K562 (cell line): ENCODE measurements around the gene PGGHG. TPM values are rescaled to one million over a fixed set of nuclear protein-coding genes. Genes with fewer than 3 reads are reported as not detected.
"Not testable (repeated sequence)": the region's sequence is repeated elsewhere in the genome, so short reads cannot be mapped to it uniquely, and the experiment has no call there.

Experiments used
- CEBPB ChIP-seq: fragments of 450-650 bp; IDR thresholded peaks from 2 replicates; pipeline ENCODE4 v1.6.1; 2016; ENCODE audit warnings: missing genetic modification characterization, missing compliant biosample characterization
- CEBPG ChIP-seq, 3 experiments: fragments of 200-800 bp in 1 of 3; sonication (Bioruptor generic) in 1 of 3; sonication (generic) in 1 of 3; formaldehyde crosslinking in 1 of 3; IDR thresholded peaks in 2 of 3; conservative IDR thresholded peaks in 1 of 3; 2 replicates each; pipeline versions ENCODE4 v1.6.1 to v1.8.0; 2016 to 2022; ENCODE audit warnings: missing compliant biosample characterization in 2 of 3, missing genetic modification characterization in 2 of 3, mild to moderate bottlenecking in 1 of 3, missing genetic modification reagents in 1 of 3
- CTCFL ChIP-seq: IDR thresholded peaks from 2 replicates; pipeline ENCODE4 v1.6.1; 2011; ENCODE audit warnings: borderline replicate concordance, low read depth, mild to moderate bottlenecking, moderate library complexity, low read length; ENCODE audit not compliant: insufficient read depth, poor library complexity, severe bottlenecking
- HMBOX1 ChIP-seq: sonication (generic); IDR thresholded peaks from 2 replicates; pipeline ENCODE4 v1.6.1; 2016
- MNT ChIP-seq, 2 experiments: fragments of 450-650 bp; conservative IDR thresholded peaks; 2 replicates each; pipeline ENCODE4 v1.6.1; 2017; ENCODE audit warnings: mild to moderate bottlenecking in 2 of 2, moderate library complexity in 2 of 2
- MYC ChIP-seq, 2 experiments: fragments of 250-450 bp in 1 of 2; sonication (Bioruptor Pico) in 1 of 2; IDR thresholded peaks; 2 replicates each; pipeline versions ENCODE4 v1.5.1 to v1.6.1; 2012 to 2021; ENCODE audit warnings: low read depth in 2 of 2, borderline replicate concordance in 1 of 2, improper control_type of control experiment in 1 of 2, low read length in 1 of 2, mild to moderate bottlenecking in 1 of 2, moderate library complexity in 1 of 2
- POLR2G ChIP-seq: fragments of 200-400 bp; formaldehyde crosslinking; IDR thresholded peaks from 2 replicates; pipeline ENCODE4 v1.6.1; 2017; ENCODE audit warnings: low read depth, mild to moderate bottlenecking, antibody characterized with exemption, low read length, moderate library complexity
- RBBP5 ChIP-seq: fragments of 200-600 bp; sonication (generic); IDR thresholded peaks from 2 replicates; pipeline ENCODE4 v1.6.1; 2012; ENCODE audit warnings: borderline replicate concordance, mild to moderate bottlenecking, low read length, control low read depth, inconsistent platforms; ENCODE audit not compliant: insufficient read depth, poor library complexity, severe bottlenecking
- SPI1 ChIP-seq: IDR thresholded peaks from 2 replicates; pipeline ENCODE4 v1.6.1; 2011; ENCODE audit warnings: low read depth, low read length, control low read depth, borderline replicate concordance
- SUPT5H ChIP-seq: fragments of 450-650 bp; IDR thresholded peaks from 2 replicates; pipeline ENCODE4 v1.6.1; 2016
- ZNF592 ChIP-seq: fragments of 450-650 bp; IDR thresholded peaks from 2 replicates; pipeline ENCODE4 v1.6.1; 2017; ENCODE audit warnings: antibody characterized with exemption, mild to moderate bottlenecking
- polyA plus RNA-seq, 8 experiments: library from polyadenylated mRNA; depleted of rRNA in 4 of 8; stranded (reverse) in 5 of 8; unstranded in 3 of 8; fragments of >200 nt; fragmentation: Nextera tagmentation in 2 of 8; fragmentation: Illumina TruSeq in 1 of 8; extraction: Ambion mirVana in 2 of 8; extraction: Trizol in 1 of 8; gene quantifications; 2 replicates each; pipeline versions ENCODE4 v1.2.1 to v1.2.3, GENCODE V29; 2011 to 2014; ENCODE audit warnings: inconsistent platforms in 1 of 8, missing spikeins in 1 of 8
- total RNA-seq, 7 experiments: library from RNA; depleted of rRNA in 6 of 7; stranded (reverse); fragments of >200 nt in 6 of 7; fragmentation: Illumina TruSeq in 2 of 7; extraction: Trizol in 2 of 7; gene quantifications; 2 replicates each; pipeline versions ENCODE4 v1.2.1 to v1.2.3, GENCODE V29; 2011 to 2021; ENCODE audit warnings: low replicate concordance in 1 of 7

The PGGHG gene
- total and polyA plus RNA-seq, 9 of the 15 experiments (the other 6 are each of a cell fraction or from before 2014, with no cell fraction given), result 0.38 to 85.1 (median 18.1) TPM

- TF ChIP-seq ZNF592 (peak; percentile 54; the same call in 1 of the 2 replicates), POLR2G (peak; percentile 33; the same call in 1 of the 2 replicates), MYC (IDR thresholded peaks at IDR 0.05; ENCODE audit: low read depth, low read length) (peak; percentile 16; the same call in 1 of the 2 replicates), SPI1 (peak; percentile 19; the same call in 1 of the 2 replicates), SUPT5H (0 out of 2 replicates have a peak, but pooled peaks have one; percentile 38), HMBOX1 (peak; percentile 66), CTCFL (peak; percentile 32), RBBP5 (peak; percentile 27), CEBPB (tag) (peak; percentile 62), CEBPG (tag; conservative IDR thresholded peaks at IDR 0.05 in 1 of 2, IDR thresholded peaks at IDR 0.05 in 1 of 2) (0 out of 4 replicates have a peak, but pooled peaks of 1 of the 2 experiments have one; percentile 22), MNT (conservative IDR thresholded peaks at IDR 0.05) (0 out of 4 replicates have a peak, but pooled peaks of 1 of the 2 experiments have one; percentile 40)
- TF ChIP-seq MYC (CRISPR knock-in tag; IDR thresholded peaks at IDR 0.05; ENCODE audit: borderline replicate concordance, low read depth); CEBPG (CRISPR knock-in tag; IDR thresholded peaks at IDR 0.05): not testable (repeated sequence)
These were observed 19.1 kb downstream of the PGGHG start, which contains the start of gene IFITM2 (continued) for GRCh38 chr11:307766-308708.
